H1 (cell line): ENCODE measurements around the gene C2orf92. TPM values are rescaled to one million over a fixed set of nuclear protein-coding genes. Genes with fewer than 3 reads are reported as not detected.

Experiments
- CTCF ChIA-PET: fragments of 300-600 bp; sonication (Branson Sonifier 250); formaldehyde crosslinking; loops from one replicate; lab custom pipeline; 2021; ENCODE audit not compliant: partially characterized antibody; lab: Charles Lee
- POLR2A ChIA-PET: fragments of 300-600 bp; sonication (Branson Sonifier 250); formaldehyde crosslinking; loops from one replicate; lab custom pipeline; 2021; ENCODE audit warnings: inconsistent platforms; ENCODE audit not compliant: partially characterized antibody; lab: Charles Lee
- DNase-seq, 2 experiments: peaks; one replicate each; pipeline versions ENCODE4 v3.0.0 to v3.0.0-alpha.2; 2010 to 2022; ENCODE audit warnings: low spot score in 2 of 2, low read depth in 1 of 2, mixed read lengths in 1 of 2
- FAIRE-seq: peaks from 2 replicates; lab custom pipeline; 2011; peaks lifted over from hg19 to GRCh38; lab: Jason Lieb, UNC
- H2AFZ ChIP-seq: 2 replicates; pipeline ENCODE4 v1.8.1; 2012; ENCODE audit warnings: low read length, inconsistent platforms
- H2AK5ac ChIP-seq: 2 replicates; pipeline ENCODE4 v1.6.1; 2013; ENCODE audit warnings: low read depth, low read length
- H2BK120ac ChIP-seq: replicated peaks from 2 replicates; pipeline ENCODE3; 2013; ENCODE audit warnings: low read depth, low read length, inconsistent platforms
- H2BK12ac ChIP-seq: 2 replicates; pipeline ENCODE4 v1.6.1; 2013; ENCODE audit warnings: low read depth, low read length
- H2BK15ac ChIP-seq: 2 replicates; pipeline ENCODE4 v1.6.1; 2013; ENCODE audit warnings: low read length
- H2BK20ac ChIP-seq: 2 replicates; pipeline ENCODE4 v1.6.1; 2013; ENCODE audit warnings: low read length
- H2BK5ac ChIP-seq: 2 replicates; pipeline ENCODE4 v1.6.1; 2013; ENCODE audit warnings: low read depth, low read length
- H3K14ac ChIP-seq: 2 replicates; pipeline ENCODE4 v1.6.1; 2013; ENCODE audit warnings: inconsistent platforms; ENCODE audit not compliant: insufficient read length
- H3K18ac ChIP-seq: 2 replicates; pipeline ENCODE4 v1.6.1; 2013; ENCODE audit warnings: low read length; ENCODE audit errors: extremely low read depth
- H3K23ac ChIP-seq: 2 replicates; pipeline ENCODE4 v1.6.1; 2013; ENCODE audit warnings: inconsistent platforms; ENCODE audit not compliant: insufficient read length
- H3K23me2 ChIP-seq: 2 replicates; pipeline ENCODE4 v1.6.1; 2013; ENCODE audit warnings: low read depth, low read length
- H3K27ac ChIP-seq: 2 replicates; pipeline ENCODE4 v1.6.1; 2011; ENCODE audit warnings: low read depth, low read length, inconsistent platforms
- H3K27me3 ChIP-seq, 4 experiments: replicated peaks in 1 of 4; 1 replicate in 1 of 4; 2 replicates in 3 of 4; pipeline versions ENCODE4 v1.6.1 to v1.8.1; 2011 to 2013; ENCODE audit warnings: low read length in 3 of 4, mild to moderate bottlenecking in 3 of 4, inconsistent platforms in 2 of 4, mixed read lengths in 2 of 4, moderate library complexity in 1 of 4; ENCODE audit not compliant: control insufficient read depth in 3 of 4, insufficient read depth in 3 of 4; ENCODE audit errors: extremely low read depth in 1 of 4
- H3K36me3 ChIP-seq, 4 experiments: 2 replicates each; pipeline versions ENCODE4 v1.6.1 to v1.8.1; 2011 to 2013; ENCODE audit warnings: mild to moderate bottlenecking in 4 of 4, low read length in 3 of 4, moderate library complexity in 2 of 4, control low read depth in 1 of 4, inconsistent platforms in 1 of 4; ENCODE audit not compliant: insufficient read depth in 4 of 4, control insufficient read depth in 2 of 4
- H3K4ac ChIP-seq: replicated peaks from 2 replicates; pipeline ENCODE3; 2013; ENCODE audit warnings: low read length, low read depth, mixed read lengths, inconsistent platforms; ENCODE audit not compliant: insufficient read length
- H3K4me1 ChIP-seq, 4 experiments: replicated peaks in 1 of 4; 1 replicate in 1 of 4; 2 replicates in 3 of 4; pipeline versions ENCODE4 v1.6.1 to v1.8.1; 2011 to 2013; ENCODE audit warnings: low read length in 3 of 4, inconsistent platforms in 2 of 4, mixed read lengths in 1 of 4; ENCODE audit not compliant: insufficient read depth in 4 of 4, control insufficient read depth in 3 of 4
- H3K4me2 ChIP-seq, 2 experiments: 2 replicates each; pipeline versions ENCODE4 v1.6.1 to v1.8.1; 2011 to 2013; ENCODE audit warnings: low read depth in 2 of 2, low read length in 2 of 2, control low read depth in 1 of 2, inconsistent platforms in 1 of 2, mild to moderate bottlenecking in 1 of 2; ENCODE audit not compliant: insufficient read depth in 1 of 2
- H3K4me3 ChIP-seq, 4 experiments: fragments of 200-600, 300-600 bp in 1 of 4; sonication (generic), shearing (Covaris generic), sonication (Bioruptor Twin) in 1 of 4; 2 replicates each; pipeline versions ENCODE4 v1.5.1 to v1.8.1; 2011 to 2016; ENCODE audit warnings: low read length in 4 of 4, low read depth in 3 of 4, control low read depth in 2 of 4, inconsistent platforms in 2 of 4, mild to moderate bottlenecking in 2 of 4, mixed read lengths in 1 of 4, moderate library complexity in 1 of 4; ENCODE audit not compliant: insufficient read depth in 2 of 4; ENCODE audit errors: extremely low read depth in 1 of 4
- H3K56ac ChIP-seq: replicated peaks from 2 replicates; pipeline ENCODE3; 2013; ENCODE audit warnings: low read depth, mild to moderate bottlenecking, mixed read lengths, low read length, inconsistent platforms; ENCODE audit not compliant: insufficient read length
- H3K79me1 ChIP-seq: 2 replicates; pipeline ENCODE4 v1.6.1; 2013; ENCODE audit warnings: low read depth, low read length, control low read depth
- H3K79me2 ChIP-seq, 2 experiments: 2 replicates each; pipeline versions ENCODE4 v1.6.1 to v1.8.1; 2012 to 2013; ENCODE audit warnings: low read length in 2 of 2, mild to moderate bottlenecking in 2 of 2, inconsistent platforms in 1 of 2; ENCODE audit not compliant: insufficient read depth in 2 of 2, control insufficient read depth in 1 of 2
- H3K9ac ChIP-seq, 4 experiments: replicated peaks in 1 of 4; 1 replicate in 1 of 4; 2 replicates in 3 of 4; pipeline versions ENCODE4 v1.6.1 to v1.8.1; 2011 to 2013; ENCODE audit warnings: low read depth in 3 of 4, low read length in 3 of 4, control low read depth in 2 of 4, mild to moderate bottlenecking in 2 of 4, moderate library complexity in 2 of 4, inconsistent platforms in 1 of 4; ENCODE audit errors: extremely low read depth in 1 of 4
- H3K9me3 ChIP-seq, 2 experiments: 2 replicates each; pipeline versions ENCODE4 v1.6.1 to v1.8.1; 2012 to 2013; ENCODE audit warnings: mild to moderate bottlenecking in 2 of 2, moderate library complexity in 2 of 2, control low read depth in 1 of 2, inconsistent platforms in 1 of 2, low read depth in 1 of 2, low read length in 1 of 2, mixed read lengths in 1 of 2; ENCODE audit not compliant: insufficient read depth in 2 of 2
- H4K20me1 ChIP-seq, 2 experiments: replicated peaks in 1 of 2; 2 replicates each; pipeline versions ENCODE3 to v1.8.1; 2011 to 2013; ENCODE audit warnings: inconsistent platforms in 2 of 2, low read length in 2 of 2, mild to moderate bottlenecking in 1 of 2; ENCODE audit not compliant: insufficient read depth in 2 of 2, control insufficient read depth in 1 of 2
- H4K5ac ChIP-seq: 2 replicates; pipeline ENCODE4 v1.6.1; 2013; ENCODE audit warnings: low read length, low read depth, mixed read lengths, inconsistent platforms; ENCODE audit not compliant: insufficient read length
- H4K8ac ChIP-seq: 2 replicates; pipeline ENCODE4 v1.8.0; 2013; ENCODE audit warnings: mild to moderate bottlenecking, moderate library complexity, low read length, inconsistent platforms; ENCODE audit not compliant: insufficient read depth; ENCODE audit errors: extremely low read depth
- H4K91ac ChIP-seq: replicated peaks from 2 replicates; pipeline ENCODE3; 2013; ENCODE audit warnings: low read length, mixed read lengths, inconsistent platforms; ENCODE audit not compliant: insufficient read length
- BCL11A ChIP-seq, 2 experiments: IDR thresholded peaks; one replicate each; pipeline ENCODE4 v1.6.1; 2011; ENCODE audit warnings: low read depth in 2 of 2, low read length in 2 of 2, mild to moderate bottlenecking in 2 of 2
- CEBPB ChIP-seq: IDR thresholded peaks from 2 replicates; pipeline ENCODE4 v1.6.1; 2012; ENCODE audit warnings: low read depth, low read length
- NANOG ChIP-seq: IDR thresholded peaks from 2 replicates; pipeline ENCODE4 v1.6.1; 2011; ENCODE audit warnings: low read length, low read depth, mild to moderate bottlenecking, inconsistent platforms; ENCODE audit not compliant: insufficient read depth, poor library complexity, severe bottlenecking
- RNF2 ChIP-seq: fragments of 200-900, 300-1000 bp; sonication (generic); IDR thresholded peaks from 2 replicates; pipeline ENCODE4 v1.7.1; 2016; ENCODE audit warnings: borderline replicate concordance, low read depth, mild to moderate bottlenecking, antibody characterized with exemption, low read length; ENCODE audit not compliant: poor library complexity, severe bottlenecking; ENCODE audit errors: missing control alignments
- SUZ12 ChIP-seq: fragments of 200-600 bp; sonication (generic); IDR thresholded peaks from 2 replicates; pipeline ENCODE4 v1.6.1; 2012; ENCODE audit warnings: mild to moderate bottlenecking, inconsistent platforms, low read length, moderate library complexity, mixed read lengths
- TAF1 ChIP-seq: IDR thresholded peaks from 2 replicates; pipeline ENCODE4 v1.6.1; 2011; ENCODE audit warnings: mild to moderate bottlenecking, low read depth, low read length
- WGBS, 2 experiments: shearing (Covaris generic) in 1 of 2; methylation state at CpG; one replicate each; pipeline versions ENCODE4 v1.1.6 to v1.1.7; 2013 to 2015; ENCODE audit warnings: low lambda C conversion rate in 2 of 2, mixed read lengths in 2 of 2, inconsistent platforms in 1 of 2, low coverage in 1 of 2, missing lambda C conversion rate in 1 of 2; ENCODE audit not compliant: insufficient replicate concordance in 2 of 2, insufficient coverage in 1 of 2, insufficient read length in 1 of 2; ENCODE audit errors: extremely low coverage in 1 of 2, missing lambda C conversion rate in 1 of 2; 5-methylcytosine and 5-hydroxymethylcytosine counted together
- polyA plus RNA-seq, 7 experiments: library from polyadenylated mRNA; depleted of rRNA in 3 of 7; stranded (reverse) in 5 of 7; unstranded in 2 of 7; fragments of >200 nt in 5 of 7; fragments of 200-250 nt in 2 of 7; gene quantifications; 1 replicate in 5 of 7; 2 replicates in 1 of 7; 4 replicates in 1 of 7; pipeline versions ENCODE4 v1.2.1 to v1.2.3, GENCODE V29; 2011 to 2013; ENCODE audit warnings: missing spikeins in 2 of 7, mixed read lengths in 2 of 7
- total RNA-seq: library from RNA; stranded (reverse); fragmentation: NEBNext Ultra II Directional; extraction: Animal tissue kit (Norgen Biotek cat#: 25700); gene quantifications from 2 replicates; pipeline ENCODE4 v1.2.1, GENCODE V29; 2021

The C2orf92 gene
- total and polyA plus RNA-seq, 2 of the 8 experiments (the other 6 are each of a cell fraction or from before 2014, with no cell fraction given) = 2.3 to 3.7 TPM

DNA sequence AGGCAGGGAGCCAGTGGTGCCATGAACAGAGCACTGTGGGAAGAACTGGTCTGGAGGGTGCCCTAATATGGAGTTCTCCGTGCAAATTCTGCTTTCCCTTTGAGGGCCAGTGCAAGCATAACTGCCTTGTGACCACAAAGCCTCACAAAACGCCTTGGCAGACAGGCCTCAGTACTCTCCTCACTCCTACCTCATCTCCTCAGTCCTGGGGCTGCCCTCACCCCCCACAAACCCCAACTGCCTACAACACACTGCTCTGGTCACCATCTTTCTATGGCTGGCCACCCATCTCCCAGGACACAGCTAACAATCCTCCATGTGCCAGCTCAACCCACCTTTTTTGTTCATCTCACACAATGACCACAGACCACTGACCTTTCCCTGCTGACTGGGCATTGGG lies 14.7 kb upstream of the C2orf92 start:
- 90% methylated on average over 2 of the region's 2 CpGs; no CpG with 5 or more reads in 1 of the 2 experiments for WGBS, 2 experiments
- Histone ChIP-seq H2BK120ac (no peak overlapping the region), H2AK5ac (no peak overlapping the region), H3K36me3 (peaks cover 3 to 26% (median 5%) of the 10 kb centered on the region in 4 experiments; a peak in 5 of 8 replicates), H3K18ac (no peak overlapping the region), H3K4ac (no peak overlapping the region), H3K79me2 (no peaks in the 10 kb centered on the region), H2BK20ac (no peak overlapping the region), H3K4me3 (no peak overlapping the region), H4K20me1 (peaks cover 0 to 5% of the 10 kb centered on the region in 2 experiments), H3K56ac (no peak overlapping the region), H2AFZ (no peak overlapping the region), H3K14ac (no peak overlapping the region), H3K4me2 (no peak overlapping the region), H3K9ac (no peak overlapping the region), H3K23ac (no peak overlapping the region), H3K23me2 (no peaks in the 10 kb centered on the region), H2BK15ac (no peak overlapping the region), H3K27me3 (no peaks in the 10 kb centered on the region), H3K27ac (no peak overlapping the region), H4K91ac (no peak overlapping the region), H4K5ac (no peak overlapping the region), H2BK5ac (no peak overlapping the region), H4K8ac (no peak overlapping the region), H3K79me1 (no peaks in the 10 kb centered on the region), H2BK12ac (no peak overlapping the region), H3K9me3 (0 out of 4 replicates have a peak, but pooled peaks cover 0 to 5% of the 10 kb centered on the region in 2 experiments), H3K4me1 (no peaks in the 10 kb centered on the region)
- TF ChIP-seq TAF1 (no peak), SUZ12 (no peak), CEBPB (no peak), NANOG (no peak), RNF2 (no peak), BCL11A (IDR thresholded peaks at IDR 0.05; ENCODE audit: low read depth in 2 of 2, low read length in 2 of 2) (no peak)
- DNase-seq (peak in 1 of 2 experiments; percentile 26), FAIRE-seq (no peak)
- ChIA-PET POLR2A (interaction anchor here (4.2 to 8.6 kb wide), 2 partner anchors 8 to 9 kb away, joined by 27 to 102 read pairs; partner anchors contain the start of genes ACTR1B and COX5B), CTCF (interaction anchor here (2.3 to 7.0 kb wide), 2 partner anchors 8 to 41 kb away, joined by 5 to 59 read pairs; partner anchors contain the start of gene ACTR1B)
